GM19023 (cell line): ENCODE measurements around the gene ALG2.

Experiments used
- ATAC-seq: cut with Tn5 transposase; IDR thresholded peaks from one replicate; pipeline ENCODE4 v1.9.1; 2021; ENCODE audit warnings: mild to moderate bottlenecking, moderate library complexity; ENCODE audit not compliant: unreplicated experiment

ALG2 gene, protein sequence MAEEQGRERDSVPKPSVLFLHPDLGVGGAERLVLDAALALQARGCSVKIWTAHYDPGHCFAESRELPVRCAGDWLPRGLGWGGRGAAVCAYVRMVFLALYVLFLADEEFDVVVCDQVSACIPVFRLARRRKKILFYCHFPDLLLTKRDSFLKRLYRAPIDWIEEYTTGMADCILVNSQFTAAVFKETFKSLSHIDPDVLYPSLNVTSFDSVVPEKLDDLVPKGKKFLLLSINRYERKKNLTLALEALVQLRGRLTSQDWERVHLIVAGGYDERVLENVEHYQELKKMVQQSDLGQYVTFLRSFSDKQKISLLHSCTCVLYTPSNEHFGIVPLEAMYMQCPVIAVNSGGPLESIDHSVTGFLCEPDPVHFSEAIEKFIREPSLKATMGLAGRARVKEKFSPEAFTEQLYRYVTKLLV

DNA sequence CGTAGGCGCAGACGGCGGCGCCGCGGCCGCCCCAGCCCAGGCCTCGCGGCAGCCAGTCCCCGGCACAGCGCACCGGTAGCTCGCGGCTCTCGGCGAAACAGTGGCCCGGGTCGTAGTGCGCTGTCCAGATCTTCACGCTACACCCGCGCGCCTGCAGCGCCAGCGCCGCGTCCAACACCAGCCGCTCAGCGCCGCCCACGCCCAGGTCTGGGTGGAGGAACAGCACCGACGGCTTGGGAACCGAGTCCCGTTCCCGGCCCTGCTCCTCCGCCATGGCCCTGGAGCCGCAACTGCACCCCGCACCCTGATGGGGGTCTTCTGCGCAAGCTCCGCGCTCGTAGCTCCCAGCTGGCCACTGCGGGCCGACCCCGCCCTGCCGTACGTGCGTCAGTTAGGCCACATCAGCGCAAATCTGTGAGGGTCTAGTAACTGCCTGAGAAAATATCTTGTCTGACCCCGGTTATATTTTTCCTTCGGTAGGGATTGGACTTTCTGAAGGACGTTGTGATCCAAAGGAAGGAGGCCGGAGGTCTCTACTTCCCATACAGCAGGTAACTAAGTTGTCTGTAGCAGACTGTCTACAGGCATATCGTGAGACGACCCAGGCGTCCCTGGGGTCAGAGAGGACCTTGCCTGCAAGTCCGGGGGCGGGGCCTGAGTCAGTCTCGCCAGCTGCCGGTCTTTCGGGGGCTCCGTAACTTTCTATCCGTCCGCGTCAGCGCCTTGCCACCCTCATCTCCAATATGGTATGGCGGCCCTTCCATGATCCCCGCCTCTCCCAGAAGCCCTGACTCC lies at the start of gene ALG2, which contains the start of gene SEC61B:
Gene ALG2 (minus strand): TSS at position 322 of the 795 bp plus-strand sequence. CDS start 48 bp downstream, at position 274.
Gene SEC61B (plus strand): TSS at position 662 of the 795 bp plus-strand sequence. CDS start 82 bp downstream, at position 744.
- peak; percentile 95 for ATAC-seq

DNA sequence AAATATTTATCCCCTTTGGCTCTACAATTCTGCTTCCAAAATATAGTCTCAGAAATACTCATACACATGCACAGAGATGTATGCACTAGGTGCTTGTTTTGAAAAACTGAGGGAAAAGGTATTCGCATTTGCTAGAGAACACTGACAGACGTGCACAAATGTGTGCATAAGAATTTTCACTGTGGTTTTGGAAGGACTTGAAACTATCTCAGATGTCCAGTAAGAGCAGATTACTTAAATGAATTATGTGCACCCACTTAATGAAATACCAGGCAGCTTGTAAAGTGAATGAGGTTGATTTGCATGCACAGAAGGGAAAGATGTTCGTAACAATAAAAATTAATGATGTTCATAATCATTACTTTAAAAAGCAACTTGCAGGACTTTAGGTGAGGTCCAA lies 48.7 kb upstream of the ALG2 start:
- no peak for ATAC-seq

DNA sequence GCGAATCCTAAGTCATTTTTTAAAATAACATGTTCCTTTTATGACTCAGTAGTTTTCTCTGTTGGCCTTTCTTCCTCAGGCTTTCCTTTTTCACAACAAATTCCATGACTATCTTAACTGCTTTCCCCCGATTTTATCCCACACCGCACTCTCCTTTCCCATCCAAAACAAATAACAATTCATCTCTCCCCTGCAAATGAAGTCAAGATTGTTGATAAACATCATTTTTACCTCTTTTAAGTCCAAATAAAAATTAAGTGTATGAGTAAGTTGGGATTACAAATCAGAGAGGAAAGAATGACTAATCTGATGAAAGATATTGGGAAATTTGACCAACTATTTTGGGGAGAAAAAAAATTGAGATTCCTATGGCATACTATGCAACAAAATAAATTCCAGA lies 47.7 kb upstream of the ALG2 start:
- no peak for ATAC-seq

DNA sequence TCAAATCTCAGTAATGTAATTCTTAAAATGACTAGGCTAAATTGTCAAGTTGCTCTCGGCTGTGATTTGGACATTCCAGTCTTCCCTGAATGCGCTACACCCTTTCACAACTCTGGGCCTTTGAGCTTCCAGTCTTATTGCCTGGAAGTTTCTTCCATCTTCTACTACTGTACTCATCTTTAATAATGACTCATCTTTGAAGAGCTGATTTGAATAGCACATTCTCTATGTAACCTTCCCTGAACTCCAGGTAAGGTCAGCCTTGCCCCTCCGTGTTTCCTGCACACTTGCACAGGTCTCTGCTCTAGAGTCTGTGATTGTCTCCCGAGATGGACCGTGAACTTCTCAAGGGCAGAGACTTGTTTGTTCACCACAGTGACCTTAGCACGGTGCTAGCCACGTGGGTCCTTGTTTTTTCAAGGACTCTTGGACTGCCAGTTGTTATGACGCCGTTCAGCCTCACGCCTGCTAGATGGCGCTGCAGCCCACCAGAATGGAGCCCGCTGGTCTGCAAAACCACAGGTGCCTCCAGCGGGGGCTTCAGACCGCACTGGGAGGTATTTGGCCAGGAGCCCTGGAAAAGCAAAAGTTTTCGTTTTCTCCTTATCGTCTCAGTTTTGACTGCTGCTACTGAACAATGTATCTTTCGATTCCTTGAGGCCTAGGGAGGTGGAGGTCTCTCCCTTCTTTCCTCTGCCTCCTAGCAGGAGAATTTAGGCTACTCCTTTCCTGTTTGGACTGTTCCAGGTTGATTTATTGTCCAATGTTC lies 44.7 kb upstream of the ALG2 start:
- peak; percentile 65 for ATAC-seq

DNA sequence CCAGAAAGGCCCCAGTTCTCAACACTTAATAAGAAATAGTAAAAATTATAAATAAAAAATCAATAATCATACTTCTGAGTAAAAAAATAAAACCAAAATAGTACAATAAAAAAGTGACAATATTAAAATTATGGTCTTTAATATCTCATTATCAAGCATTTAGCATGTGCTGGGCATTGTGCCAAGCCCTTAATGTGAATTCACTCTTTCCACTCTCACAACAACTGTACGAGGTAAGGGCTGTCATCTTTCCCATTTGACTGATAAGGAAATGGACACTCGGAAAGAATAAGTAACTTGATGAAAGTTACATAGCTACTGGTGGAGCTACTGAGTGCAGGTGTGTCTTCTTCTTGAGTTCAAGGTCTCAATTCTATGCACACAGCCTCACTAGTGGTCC lies 43.9 kb upstream of the ALG2 start:
- no peak for ATAC-seq

DNA sequence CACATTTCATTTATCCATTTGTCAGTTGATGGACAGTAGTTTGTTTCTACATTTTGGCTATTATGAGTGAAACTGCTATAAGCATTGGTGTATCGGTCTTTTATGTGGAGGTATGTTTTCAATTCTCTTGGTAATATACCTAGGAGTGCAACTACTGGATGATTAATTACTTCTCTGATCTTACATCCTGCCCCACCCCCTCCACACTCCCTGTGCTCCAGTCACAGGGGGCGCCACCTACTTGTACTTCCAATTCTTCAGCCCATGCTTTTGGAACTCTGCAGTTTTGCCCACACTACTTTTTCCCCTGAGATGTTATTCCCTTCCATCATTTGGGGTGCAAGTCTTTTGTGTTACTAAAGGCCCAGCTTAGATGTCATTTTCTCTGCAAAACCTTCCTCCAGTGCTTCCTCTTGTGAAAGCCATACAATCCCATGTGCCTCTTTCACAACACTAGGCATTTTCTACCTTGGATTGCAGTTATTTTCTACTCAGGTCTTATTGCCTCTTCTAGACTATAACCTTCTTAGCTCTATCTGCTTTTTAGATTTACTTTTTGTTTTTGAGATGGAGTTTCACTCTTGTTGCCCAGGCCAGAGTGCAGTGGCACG lies 42.4 kb upstream of the ALG2 start:
- no peak for ATAC-seq

DNA sequence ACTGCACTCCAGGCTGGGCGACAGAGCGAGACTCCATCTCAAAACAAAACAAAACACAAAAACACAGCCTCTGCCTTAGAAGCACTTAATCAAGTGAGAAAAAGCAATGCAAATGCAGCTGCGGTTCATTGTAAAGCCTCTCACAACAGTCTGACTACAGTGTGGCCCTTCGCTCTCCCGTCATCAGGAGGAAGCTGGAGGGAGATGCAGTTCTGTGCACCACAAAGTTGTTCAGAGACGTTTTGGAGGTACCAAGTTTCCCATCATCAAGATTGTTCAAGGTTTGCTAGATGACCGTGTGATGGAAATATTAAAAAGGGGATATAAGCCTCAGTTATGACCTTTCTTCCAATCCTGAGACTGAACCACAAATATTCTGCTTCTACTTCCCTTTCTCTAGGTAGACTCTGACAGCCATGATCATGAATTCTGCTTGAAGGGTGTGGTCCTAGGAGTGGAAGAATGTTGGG lies 41.2 kb upstream of the ALG2 start:
- ATAC-seq: peak; percentile 62

DNA sequence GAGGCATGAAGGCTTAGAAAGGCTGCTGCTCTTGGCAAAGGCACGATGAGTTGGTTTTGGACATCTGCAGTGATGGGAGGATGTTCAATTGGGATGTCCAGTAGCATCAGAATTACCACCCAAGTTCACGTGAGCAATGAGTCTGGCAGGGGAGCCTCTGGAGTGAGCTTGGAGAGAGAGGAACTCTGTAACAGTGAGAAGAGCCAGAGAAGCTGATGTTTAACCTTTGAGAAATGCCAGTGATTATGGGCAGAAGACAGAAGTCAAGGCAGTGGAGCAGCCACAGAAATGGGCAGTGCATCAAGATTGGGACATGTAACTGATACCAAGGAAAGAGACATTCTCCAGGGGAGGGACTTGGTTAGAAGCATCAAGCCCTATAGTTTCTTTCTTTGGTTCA lies 40.2 kb upstream of the ALG2 start:
- ATAC-seq: no peak

DNA sequence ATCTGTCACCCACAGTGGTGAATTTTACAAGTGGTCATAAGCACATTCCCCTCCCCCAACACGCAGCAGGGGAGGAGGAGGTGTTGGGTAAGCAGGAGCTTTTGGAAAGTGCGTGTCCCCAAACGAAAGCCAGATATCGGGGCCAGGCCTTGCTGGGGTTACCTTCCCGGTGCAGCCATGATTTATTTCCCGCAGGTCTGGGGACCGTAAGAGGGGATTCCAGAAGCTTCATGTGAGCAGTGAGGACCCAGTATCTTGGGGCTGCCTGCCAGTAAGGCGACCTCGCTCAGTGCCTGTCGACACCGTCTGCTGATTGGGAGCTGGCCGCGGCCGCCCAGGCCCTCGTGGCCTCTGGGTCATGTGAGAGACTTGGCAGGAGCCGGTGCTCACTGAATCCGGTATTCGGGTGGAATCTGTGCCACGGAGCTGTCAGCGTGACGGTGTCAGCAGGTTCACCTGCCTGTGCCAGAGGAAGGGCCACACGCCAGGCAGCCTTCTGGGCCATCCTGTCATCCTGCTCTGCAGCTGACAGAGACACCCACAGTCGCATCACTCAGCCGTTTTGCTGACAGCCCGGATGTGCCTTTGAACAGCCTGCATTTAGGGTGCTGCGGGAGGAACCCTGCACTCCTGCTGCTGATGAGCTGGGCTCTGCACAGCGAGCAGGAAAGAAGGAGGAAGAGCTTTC lies 37.6 kb upstream of the ALG2 start:
- ATAC-seq: no peak

DNA sequence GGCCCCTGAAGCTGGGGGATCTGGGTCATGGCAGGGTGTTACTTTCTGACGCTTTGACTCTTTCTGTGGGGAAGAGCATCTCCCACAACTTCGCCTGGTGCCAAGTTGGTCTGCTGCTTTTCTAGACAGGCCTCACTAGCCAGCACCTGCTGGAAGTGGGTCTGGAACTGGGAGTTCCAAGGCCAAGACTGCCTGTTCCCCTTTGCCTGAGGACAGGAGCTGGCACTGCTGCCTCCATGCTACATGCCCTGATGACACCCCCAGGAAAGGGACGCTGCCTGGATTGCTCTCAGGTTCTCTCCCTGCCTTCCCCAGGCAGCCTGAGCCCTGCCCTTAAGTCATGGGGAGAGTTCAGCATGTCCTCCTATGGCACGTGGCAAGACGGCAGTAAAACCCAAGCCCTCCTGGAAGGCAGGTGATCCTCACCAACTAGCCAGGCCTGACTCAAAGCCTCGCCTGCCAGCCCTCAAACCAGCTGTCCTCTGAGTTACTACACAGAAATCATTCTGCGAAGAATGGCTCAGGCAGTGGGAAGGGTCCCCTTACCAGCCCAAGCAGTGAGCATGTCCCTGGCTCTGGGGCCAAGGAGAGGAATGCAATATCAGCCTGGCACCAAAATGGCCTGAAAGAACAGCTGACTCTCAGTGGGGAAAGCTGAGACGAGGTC lies 36.1 kb upstream of the ALG2 start:
- no peak for ATAC-seq

DNA sequence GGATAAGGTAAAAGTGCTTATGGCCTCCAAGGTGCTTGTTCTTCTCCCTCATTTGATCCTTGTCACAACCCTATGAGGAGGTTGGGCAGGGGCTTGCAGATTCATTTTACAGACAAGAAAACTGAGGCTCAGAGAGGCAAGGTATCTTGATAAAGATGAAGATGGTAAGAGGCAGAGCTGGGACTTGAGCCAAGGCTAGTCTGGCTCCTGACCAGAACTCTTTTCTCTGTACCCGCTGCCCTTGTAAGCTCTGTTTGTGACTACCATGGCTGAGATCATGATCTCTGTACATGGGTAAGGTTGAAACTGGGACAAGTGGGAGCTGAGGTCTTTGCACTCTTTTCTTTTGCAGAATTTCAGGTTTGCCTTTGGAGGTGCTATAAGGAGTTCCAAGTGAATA lies 33.9 kb upstream of the ALG2 start:
- ATAC-seq: no peak

DNA sequence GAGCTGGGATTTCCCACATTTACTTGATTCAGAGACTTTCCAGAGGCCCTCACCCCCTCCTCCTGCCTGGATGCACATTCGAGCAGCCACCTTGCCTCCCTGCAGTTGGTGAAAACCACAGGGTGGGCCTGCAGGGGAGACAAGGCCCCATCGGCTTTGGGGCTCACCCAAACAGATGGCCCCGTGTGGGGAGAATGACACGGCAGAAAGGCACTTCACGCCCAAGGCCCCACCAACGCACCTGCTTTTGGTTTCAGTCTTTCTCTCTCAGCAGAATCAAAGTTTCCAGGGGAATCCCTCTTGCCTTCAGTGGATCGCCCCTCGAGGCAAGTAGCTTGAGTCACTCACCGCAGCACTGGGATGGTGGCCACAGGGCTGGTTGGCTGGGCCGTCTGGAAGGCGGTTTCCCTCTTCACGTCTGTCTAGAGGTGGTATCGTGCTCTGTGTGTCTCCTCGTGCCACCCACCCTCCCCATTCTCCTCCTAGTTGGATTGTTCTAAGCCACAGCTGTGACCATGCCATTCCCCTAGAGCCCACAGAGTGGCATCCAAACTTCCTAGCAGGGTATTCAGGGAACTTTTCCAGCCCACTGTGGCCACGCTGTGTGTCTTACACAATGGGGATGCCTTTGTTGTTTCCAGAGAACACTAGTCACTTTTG lies 32.2 kb upstream of the ALG2 start:
- ATAC-seq: peak; percentile 86

DNA sequence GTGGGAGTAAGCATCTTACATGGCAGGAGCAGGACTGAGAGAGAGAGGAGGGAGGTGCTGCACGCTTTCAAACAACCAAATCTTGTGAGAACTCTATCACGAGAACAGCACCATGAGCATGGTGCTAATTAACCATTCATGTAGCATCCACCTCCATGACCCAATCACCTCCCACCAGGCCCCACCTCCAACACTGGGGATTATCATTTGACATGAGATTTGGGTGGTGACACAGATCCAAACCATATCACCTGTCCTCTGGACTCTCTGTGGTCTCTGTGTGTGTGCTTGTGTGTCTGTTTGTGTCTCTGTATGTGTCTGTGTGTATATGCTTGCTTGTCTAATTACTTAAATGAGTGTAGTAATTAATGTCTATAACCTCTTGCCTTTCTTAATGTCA lies 31.4 kb upstream of the ALG2 start:
- ATAC-seq: peak; percentile 45

DNA sequence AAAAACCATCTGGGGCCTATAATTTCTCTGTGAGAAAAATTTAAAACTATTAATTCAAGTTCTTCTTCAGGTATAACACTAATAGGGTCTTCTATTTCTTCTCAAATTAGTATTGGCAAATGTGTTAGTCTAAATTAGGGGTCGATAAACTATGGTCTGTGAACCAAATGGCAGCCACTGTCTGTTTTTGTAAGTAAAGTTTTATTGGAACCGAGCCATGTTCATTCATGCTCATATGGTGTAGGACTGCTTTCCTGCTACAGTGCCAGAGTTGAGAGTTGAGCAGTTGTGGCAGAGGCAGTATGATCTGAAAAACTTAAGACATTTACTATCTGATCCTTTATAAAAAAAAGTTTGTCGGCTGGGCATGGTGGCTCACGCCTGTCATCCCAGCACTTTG lies 29.4 kb upstream of the ALG2 start:
- ATAC-seq: no peak

DNA sequence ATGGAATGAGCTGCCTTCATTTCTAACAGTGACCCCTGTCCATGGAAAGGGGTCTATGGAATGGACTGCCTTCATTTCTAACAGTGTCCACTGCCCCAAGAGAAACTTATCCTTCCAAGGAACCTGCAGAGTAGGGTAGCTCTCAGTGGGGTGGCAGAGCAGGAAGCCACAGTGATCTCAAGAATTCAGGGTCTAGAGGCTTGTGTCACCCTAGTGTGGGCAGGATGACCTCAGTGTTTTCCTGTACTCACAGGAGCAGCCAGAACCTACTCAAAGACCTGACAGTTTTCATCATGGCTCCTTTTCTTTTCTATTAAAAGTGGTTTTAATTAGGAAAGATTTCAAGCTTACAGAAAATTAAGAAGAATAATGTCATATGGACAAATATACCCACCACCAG lies 27.9 kb upstream of the ALG2 start:
- ATAC-seq: no peak

DNA sequence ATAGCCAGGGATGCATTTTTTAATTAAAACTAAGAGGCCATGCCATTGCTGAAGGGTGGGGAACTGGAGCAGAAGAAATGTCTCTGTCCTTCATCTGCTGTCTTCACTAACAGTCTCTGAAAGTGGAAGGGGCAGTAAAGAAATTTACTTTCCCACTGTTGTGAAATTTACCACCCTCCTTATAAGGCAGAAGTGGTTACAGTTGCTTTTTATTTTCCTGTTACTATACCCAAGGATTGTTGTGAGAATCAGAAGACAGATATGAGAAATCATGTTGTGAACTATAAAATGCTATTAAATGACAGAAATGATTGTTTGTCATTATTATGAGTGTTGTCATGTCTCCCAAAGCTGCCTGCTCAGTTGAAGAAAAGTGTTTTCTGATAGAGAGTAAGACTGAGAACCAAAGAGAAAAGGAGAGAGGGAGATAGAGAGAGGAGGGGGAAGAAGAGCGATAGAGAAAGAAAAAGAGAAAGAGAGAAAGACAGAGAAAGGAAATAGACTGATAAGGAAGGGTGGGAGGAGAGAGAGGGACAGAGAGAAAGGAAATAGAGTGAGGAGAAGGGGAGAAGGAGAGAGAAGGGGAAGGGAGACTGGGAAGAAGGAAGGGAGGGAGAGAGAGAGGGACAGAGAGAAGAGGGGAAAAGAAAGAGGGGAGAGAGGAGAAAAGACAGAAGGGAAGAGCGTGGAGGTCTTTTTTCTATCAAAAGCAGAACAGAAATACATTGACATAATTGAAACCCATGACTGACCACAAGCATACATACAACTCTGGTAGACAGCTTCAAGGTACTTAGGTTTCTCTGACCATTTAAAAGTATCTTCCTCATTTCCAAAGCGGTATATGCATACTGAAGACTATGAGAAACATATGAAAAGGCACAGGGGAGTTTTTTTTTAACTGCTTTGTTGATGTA lies 22.9 kb upstream of the ALG2 start:
- peak; percentile 87 for ATAC-seq

DNA sequence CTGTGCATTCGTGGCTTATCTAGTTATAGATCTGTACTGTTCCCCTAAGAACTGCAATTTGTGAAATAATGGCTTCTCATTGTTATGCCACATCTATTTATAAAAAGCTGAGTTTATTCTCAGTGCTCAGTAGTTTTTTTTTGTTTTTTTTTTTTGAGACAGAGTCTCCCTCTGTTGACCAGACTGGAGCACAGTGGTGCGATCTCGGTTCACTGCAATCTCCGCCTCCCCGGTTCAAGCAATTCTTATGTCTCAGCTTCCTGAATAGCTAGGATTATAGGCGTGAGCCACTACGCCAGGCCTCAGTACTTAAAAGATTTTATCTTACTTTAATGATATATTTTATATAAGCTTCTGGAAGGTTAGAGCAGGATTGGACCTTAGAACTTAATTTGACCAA lies 19.4 kb upstream of the ALG2 start:
- ATAC-seq: no peak
